GM19438 (cell line): ENCODE data around the gene ZCCHC24.

Experiments
- ATAC-seq: cut with Tn5 transposase; IDR thresholded peaks from one replicate; pipeline ENCODE4 v1.9.1; 2021; ENCODE audit warnings: low read depth; ENCODE audit not compliant: unreplicated experiment

ZCCHC24 gene

GRCh38 chr10:79434223-79434687, 11.2 kb downstream of the ZCCHC24 start:
- no peak for ATAC-seq

GRCh38 chr10:79433324-79434222, 11.9 kb downstream of the ZCCHC24 start:
- ATAC-seq, result no peak

- no peak for ATAC-seq
These were observed 13.3 kb downstream of the ZCCHC24 start for GRCh38 chr10:79431891-79432831.

- no peak for ATAC-seq
These were observed 14.0 kb downstream of the ZCCHC24 start for GRCh38 chr10:79431428-79431827.

GRCh38 chr10:79430936-79431335, 14.5 kb downstream of the ZCCHC24 start:
- ATAC-seq, result no peak

DNA sequence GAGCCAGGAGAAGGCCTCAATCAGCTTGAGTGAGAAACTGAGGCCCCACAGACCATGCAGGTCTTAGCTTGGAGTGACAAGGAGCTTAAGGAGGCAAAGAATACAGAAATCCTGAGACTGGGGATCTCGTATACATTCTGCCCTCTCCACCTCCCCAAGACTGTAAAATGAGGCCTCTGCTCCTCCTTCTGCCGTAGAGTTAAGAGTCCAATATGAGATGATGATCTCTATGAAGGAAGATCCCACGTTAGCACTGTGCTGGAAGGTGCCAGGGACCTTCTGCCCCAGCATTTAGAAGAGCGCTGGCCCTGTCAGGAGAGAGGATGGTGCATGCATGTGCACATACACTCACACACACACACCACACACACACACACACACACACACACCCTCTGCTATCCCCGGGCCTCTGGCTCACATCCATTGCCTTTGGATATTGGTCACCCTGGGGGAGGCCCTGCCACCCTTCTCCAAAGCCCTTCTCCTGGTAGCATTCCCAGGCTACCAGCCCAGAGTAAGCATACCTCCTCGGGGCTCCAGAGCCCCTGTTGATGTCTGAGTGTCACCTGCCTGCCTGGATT, 15.0 kb downstream of the ZCCHC24 start:
- ATAC-seq, result no peak

DNA sequence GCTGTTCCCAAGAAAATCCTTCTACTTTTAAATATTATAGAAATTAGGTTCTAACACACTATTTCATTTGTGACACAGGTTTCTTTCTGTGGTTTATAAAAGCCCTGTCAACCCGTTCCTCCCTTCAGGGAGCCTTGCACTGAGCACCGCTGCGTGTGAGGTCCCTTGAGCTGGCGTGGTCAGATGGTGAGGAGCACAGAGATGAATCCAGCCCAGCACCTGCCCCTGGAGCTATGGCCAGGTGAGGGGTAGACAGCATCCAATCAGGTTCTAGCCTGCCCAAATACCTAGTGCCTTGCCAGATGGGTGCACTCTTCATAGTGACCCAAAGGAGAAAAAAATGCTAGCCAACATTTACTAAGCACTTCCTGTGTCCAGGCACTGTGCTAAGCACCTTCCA, 15.7 kb downstream of the ZCCHC24 start:
- ATAC-seq, result no peak

GRCh38 chr10:79427965-79428364, 17.5 kb downstream of the ZCCHC24 start:
- no peak for ATAC-seq

GRCh38 chr10:79425074-79425532, 20.3 kb downstream of the ZCCHC24 start:
- ATAC-seq, result no peak

DNA sequence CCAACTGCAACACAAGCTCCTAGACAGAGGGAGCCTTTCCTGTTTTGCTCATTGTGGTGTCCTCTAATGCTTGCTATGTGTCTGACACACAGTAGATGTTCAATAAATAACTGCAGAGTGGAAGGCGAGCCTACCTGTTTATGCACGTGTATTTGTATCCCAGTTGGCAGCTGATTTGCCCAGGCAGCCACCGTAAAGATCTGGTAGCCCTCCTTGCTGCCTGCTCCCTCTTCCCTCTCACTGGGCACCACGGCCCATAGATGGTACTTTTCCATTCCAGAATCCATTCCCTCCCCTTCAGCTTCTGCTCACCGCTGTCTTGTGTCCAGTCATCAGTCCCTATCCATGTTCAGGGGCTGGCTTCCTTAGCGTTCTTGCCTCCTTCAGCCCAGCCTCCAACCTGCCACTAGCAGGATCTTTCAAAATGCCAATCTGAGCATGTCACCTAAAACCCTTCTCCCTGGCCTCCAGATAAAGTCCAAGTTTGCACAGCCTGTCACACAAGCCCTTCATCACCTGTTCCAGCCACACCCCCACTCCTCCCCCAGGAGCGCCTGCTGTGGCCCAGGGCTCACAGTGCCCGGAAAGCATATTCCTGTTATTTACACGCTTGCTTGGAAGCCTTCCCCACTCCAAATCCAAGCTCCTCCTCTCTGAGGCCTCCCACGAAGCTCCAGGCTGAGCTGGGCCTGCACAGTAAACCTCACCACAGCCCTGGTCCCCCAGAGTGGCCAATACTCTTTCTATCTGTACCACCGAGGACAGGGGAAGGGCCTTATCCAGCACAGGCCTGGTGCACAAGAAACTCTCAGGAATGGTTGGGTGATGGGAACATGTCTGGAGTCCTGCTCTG, 21.0 kb downstream of the ZCCHC24 start:
- no peak for ATAC-seq

- no peak for ATAC-seq
These were observed 23.1 kb downstream of the ZCCHC24 start for GRCh38 chr10:79422178-79422892.

GRCh38 chr10:79420974-79421688, 24.3 kb downstream of the ZCCHC24 start:
- no peak for ATAC-seq

DNA sequence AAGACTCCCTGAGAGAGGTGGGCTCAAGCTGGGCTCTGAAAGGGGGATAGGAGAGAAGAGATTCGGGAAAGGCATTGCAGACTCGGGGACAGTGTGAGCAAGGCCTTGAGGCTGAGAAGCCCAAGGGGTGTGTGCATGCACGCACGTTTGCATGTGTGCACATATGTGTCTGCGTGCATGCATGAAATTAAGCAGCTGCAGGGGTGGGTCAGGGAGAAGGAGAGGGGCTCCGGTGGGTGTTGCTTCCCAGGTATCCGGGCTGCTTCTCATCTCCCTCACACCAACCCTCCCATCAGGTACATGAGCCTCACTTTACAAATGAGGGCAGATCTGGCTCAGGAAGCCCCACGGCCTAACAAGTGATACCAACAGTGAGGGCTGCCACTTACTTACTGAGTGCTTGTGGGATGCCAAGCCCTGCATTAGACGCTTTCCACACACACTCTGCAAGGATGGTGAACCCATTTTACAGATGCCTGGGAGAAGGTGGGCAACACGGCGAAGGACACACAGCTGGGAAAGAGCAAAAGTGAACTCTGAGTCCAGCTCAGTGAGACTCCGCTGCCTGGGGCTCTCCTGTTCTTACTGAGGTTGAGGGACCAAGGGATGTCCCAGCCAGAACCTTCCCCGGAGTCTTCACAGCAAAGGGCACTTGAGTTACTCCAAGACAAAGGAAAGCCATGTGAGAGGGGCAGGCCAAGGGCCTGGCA, 26.4 kb downstream of the ZCCHC24 start:
- ATAC-seq, result no peak

DNA sequence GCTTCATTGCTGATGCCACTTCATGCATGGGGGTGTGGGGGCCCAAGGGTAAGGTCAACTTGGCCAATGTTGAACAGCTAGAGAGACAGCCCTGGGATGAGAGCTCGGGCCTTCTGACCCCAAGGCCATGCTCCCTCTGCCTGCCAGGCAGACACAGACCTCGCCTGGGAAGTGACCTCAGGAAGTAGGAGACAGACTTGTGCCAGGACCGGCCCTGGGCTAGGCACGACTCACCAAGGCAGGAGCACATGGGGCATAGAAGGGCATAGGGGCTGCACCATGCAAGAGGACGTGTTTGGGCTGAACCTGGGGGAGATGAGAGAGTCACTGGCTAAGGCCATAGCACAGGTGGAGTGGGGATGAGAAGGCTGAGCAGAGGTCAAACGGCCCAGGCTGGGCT, 27.1 kb downstream of the ZCCHC24 start:
- no peak for ATAC-seq

DNA sequence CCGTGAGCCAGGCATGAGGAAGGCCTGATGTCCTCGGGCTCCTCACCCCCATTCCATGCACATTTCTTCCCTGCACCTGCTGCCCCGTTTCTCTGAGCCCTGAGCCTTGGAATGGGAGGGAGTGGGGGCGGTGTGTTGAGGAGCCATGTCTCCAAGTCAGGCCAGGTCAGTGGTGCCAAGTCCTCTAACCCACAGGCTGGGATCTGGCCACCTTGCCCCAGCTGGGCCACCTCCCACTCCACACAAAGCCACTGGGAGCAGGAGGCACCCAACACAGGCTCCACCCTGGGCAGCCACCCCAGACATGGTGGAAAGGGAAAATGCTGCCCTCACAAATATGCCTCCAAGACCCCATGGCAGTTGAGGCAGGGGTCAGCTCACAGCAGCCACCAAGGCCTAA, 27.7 kb downstream of the ZCCHC24 start:
- no peak for ATAC-seq

DNA sequence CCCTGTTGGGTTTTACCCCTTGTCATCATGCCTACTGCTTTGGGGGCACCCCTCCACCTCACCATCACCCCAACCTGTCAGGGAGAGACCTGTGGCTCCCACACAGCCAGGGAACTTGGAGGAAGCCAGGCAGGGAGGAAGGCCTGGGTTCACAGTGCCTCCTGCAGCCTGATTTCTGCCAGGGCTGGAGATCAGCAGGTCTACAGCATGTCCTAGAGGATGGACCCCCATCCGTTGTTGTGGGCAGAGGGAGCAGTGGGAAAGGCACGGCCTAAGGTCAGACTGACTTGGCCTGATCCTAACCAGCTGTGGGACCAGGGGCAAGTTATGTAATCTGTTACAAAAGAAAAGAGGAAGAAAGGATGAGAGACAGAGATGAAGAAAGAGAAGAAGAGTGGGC, 28.2 kb downstream of the ZCCHC24 start:
- no peak for ATAC-seq

- no peak for ATAC-seq
These were observed 28.7 kb downstream of the ZCCHC24 start for GRCh38 chr10:79416578-79417255.
